ENCODE results near the gene UBE2J2. TPM values are rescaled to one million over a fixed set of nuclear protein-coding genes. Genes with fewer than 3 reads are reported as not detected.

UBE2J2 gene
- total and polyA plus RNA-seq, 7 experiments from 2014 or later, result 62.3 to 92.2 (median 84.1) TPM

DNA sequence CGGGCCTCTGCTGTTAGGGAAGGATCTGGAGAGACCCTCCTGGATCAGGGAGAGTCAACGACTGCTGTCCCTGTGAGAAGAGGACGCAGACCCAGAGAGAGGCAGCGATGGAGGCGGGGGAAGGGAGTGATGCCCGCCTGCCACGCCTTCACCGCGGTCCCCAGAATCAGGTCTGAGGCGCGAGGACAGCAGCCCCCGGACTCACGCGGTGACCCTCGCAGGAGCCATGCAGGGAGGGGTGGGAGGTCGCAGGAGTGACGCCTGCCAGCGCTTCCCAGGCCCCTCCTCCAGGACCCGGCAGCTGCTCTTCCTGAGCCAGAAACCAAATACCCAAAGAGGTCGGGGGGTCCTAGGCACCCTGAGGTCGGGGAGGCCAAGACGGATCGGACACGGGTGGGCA lies 53.5 kb downstream of the UBE2J2 start:
- H3K27ac ChIP-seq (ENCODE audit: low read depth, low read length), result no peak overlapping the region
- peaks cover 0 to 3% of the 10 kb centered on the region in 2 donors for H3K4me1 ChIP-seq (ENCODE audit: control insufficient read depth in 2 of 2, insufficient read depth in 2 of 2, low read length in 2 of 2)
- ATAC-seq, result no peak
- no peaks in the 10 kb centered on the region for H3K9me3 ChIP-seq (ENCODE audit: control insufficient read depth in 2 of 3, low read length in 3 of 3)
- H3K9me3 Mint-ChIP-seq, result no peaks in the 10 kb centered on the region
- intact Hi-C loops (cut with micrococcal nuclease), result no loop called here
- peaks cover 0 to 28% (median 13%) of the 10 kb centered on the region in 7 donors for H3K4me1 Mint-ChIP-seq
- no peak overlapping the region for H3K4me3 ChIP-seq (ENCODE audit: low read length)
- POLR2A ChIA-PET, result no interaction called here
- no peak overlapping the region for H3K4me3 Mint-ChIP-seq
- peaks cover 0 to 89% (median 3%) of the 10 kb centered on the region in 3 experiments for H3K36me3 ChIP-seq (ENCODE audit: control insufficient read depth in 2 of 3, insufficient read depth in 3 of 3, low read length in 3 of 3)
- CTCF ChIA-PET, result no interaction called here
- no peak for DNase-seq
- no peaks in the 10 kb centered on the region for H3K27me3 ChIP-seq (ENCODE audit: control insufficient read depth in 2 of 2, insufficient read depth in 2 of 2, low read length in 2 of 2)
- no peaks in the 10 kb centered on the region for H3K27me3 Mint-ChIP-seq
- no peak overlapping the region for H3K27ac Mint-ChIP-seq
- peaks cover 5 to 26% (median 8%) of the 10 kb centered on the region in 5 donors for H3K36me3 Mint-ChIP-seq

DNA sequence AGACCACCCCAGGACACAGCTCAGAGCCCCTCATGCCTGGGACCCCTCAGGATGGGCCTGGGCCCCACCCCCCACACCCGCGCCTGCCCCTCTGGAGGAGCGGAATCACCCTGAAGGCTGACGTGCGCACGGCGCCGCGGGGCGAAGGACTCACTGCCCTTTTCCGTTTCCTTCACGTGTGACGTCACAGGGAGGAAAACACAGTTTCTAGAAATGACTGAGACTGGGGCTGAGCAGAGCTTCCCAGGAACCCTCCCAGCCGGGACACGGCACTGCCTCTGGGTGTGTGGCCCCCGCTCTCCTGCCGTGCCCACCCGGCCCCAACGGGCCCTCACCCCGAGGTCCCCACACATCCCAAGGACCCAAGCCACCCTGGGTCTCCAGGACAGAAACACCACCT lies 54.3 kb downstream of the UBE2J2 start:
- Histone ChIP-seq H3K27me3 (ENCODE audit: control insufficient read depth in 2 of 2, insufficient read depth in 2 of 2, low read length in 2 of 2) (no peaks in the 10 kb centered on the region), H3K4me1 (ENCODE audit: control insufficient read depth in 2 of 2, insufficient read depth in 2 of 2, low read length in 2 of 2) (peaks cover under 1 to 11% of the 10 kb centered on the region in 2 donors), H3K4me3 (ENCODE audit: low read length) (no peak overlapping the region), H3K36me3 (ENCODE audit: control insufficient read depth in 2 of 3, insufficient read depth in 3 of 3, low read length in 3 of 3) (peaks cover 0 to 80% (median 3%) of the 10 kb centered on the region in 3 experiments), H3K9me3 (ENCODE audit: control insufficient read depth in 2 of 3, low read length in 3 of 3) (no peaks in the 10 kb centered on the region), H3K27ac (ENCODE audit: low read depth, low read length) (no peak overlapping the region)
- Mint-ChIP-seq H3K4me3 (no peak overlapping the region), H3K27me3 (no peaks in the 10 kb centered on the region), H3K9me3 (no peaks in the 10 kb centered on the region), H3K4me1 (peaks cover 0 to 37% (median 20%) of the 10 kb centered on the region in 7 donors), H3K27ac (peak overlapping the region in 1 of 9 donors; percentile 38), H3K36me3 (peaks cover 5 to 24% (median 8%) of the 10 kb centered on the region in 5 donors)
- ATAC-seq (no peak), DNase-seq (no peak)
- intact Hi-C loops (cut with micrococcal nuclease), result no loop called here
- CTCF ChIA-PET, result no interaction called here
- POLR2A ChIA-PET, result no interaction called here

DNA sequence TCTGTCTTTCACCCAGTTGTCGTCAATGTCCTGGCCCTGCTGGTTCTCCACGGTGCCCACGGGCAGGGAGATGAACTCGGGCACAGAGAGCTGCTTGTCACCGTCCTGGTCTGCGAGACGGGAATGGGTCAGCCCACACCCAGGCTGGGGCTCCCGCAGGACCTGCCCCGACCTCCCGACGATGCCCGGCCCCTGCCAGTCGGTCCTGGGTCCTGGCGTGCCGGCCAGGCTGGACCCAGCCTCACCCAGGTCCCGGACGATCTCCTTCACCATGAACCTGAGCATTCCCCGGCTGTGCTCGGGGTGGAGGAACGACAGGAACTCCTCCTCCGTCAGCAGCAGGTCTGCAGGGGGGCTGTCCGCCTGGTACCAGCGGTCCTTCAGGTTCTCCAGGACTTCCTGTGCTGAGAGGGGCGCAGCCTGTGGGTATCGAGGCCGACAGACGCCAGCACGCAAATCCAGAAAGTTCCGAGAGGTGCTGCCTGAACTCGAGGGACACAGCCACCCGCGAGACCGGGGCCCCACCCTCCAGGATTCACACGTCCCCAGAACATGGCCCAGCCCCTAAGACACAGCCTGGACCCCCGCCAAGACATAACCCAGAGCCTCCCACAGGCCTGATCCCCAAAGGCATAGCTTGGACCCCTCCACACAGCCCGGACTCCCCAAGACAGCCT lies 55.0 kb downstream of the UBE2J2 start:
- POLR2A ChIA-PET, result no interaction called here
- H3K4me3 Mint-ChIP-seq, result peak overlapping the region in 2 of 10 donors; percentile 17 to 59

GRCh38 chr1:1217621-1218523 lies 55.8 kb downstream of the UBE2J2 start:
- no peak for DNase-seq
- Mint-ChIP-seq H3K27ac (peak overlapping the region in 2 of 9 donors; percentile 25 to 46), H3K4me3 (peak overlapping the region in 1 of 10 donors; percentile 17), H3K27me3 (no peaks in the 10 kb centered on the region), H3K4me1 (peaks cover 0 to 36% (median 20%) of the 10 kb centered on the region in 7 donors), H3K9me3 (no peaks in the 10 kb centered on the region), H3K36me3 (peaks cover 2 to 21% (median 3%) of the 10 kb centered on the region in 5 donors)
- intact Hi-C loops (cut with micrococcal nuclease), result no loop called here
- Histone ChIP-seq H3K4me1 (ENCODE audit: control insufficient read depth in 2 of 2, insufficient read depth in 2 of 2, low read length in 2 of 2) (peaks cover 6 to 24% of the 10 kb centered on the region in 2 donors), H3K27ac (ENCODE audit: low read depth, low read length) (no peak overlapping the region), H3K36me3 (ENCODE audit: control insufficient read depth in 2 of 3, insufficient read depth in 3 of 3, low read length in 3 of 3) (peaks cover 0 to 67% (median 3%) of the 10 kb centered on the region in 3 experiments), H3K9me3 (ENCODE audit: control insufficient read depth in 2 of 3, low read length in 3 of 3) (no peaks in the 10 kb centered on the region), H3K4me3 (ENCODE audit: low read length) (no peak overlapping the region), H3K27me3 (ENCODE audit: control insufficient read depth in 2 of 2, insufficient read depth in 2 of 2, low read length in 2 of 2) (no peaks in the 10 kb centered on the region)
- no peak for ATAC-seq
- ChIA-PET POLR2A (interaction anchor here (1.0 kb wide), 1 partner anchor 14 kb away, joined by 3 read pairs; no protein-coding TSS in a partner anchor), CTCF (interaction anchor here (0.8 kb wide), 1 partner anchor 224 kb away, joined by 3 read pairs; no protein-coding TSS in a partner anchor)

More for the DNA sequence above, 55.0 kb downstream of the UBE2J2 start:
- Mint-ChIP-seq H3K4me1 (peaks cover 0 to 40% (median 21%) of the 10 kb centered on the region in 7 donors), H3K36me3 (peaks cover 5 to 24% (median 8%) of the 10 kb centered on the region in 5 donors), H3K9me3 (no peaks in the 10 kb centered on the region), H3K27me3 (no peaks in the 10 kb centered on the region), H3K27ac (peak overlapping the region in 1 of 9 donors; percentile 13)
- no peak for DNase-seq
- intact Hi-C loops (cut with micrococcal nuclease), result no loop called here
- Histone ChIP-seq H3K27ac (ENCODE audit: low read depth, low read length) (no peak overlapping the region), H3K4me1 (ENCODE audit: control insufficient read depth in 2 of 2, insufficient read depth in 2 of 2, low read length in 2 of 2) (peaks cover 6 to 17% of the 10 kb centered on the region in 2 donors), H3K27me3 (ENCODE audit: control insufficient read depth in 2 of 2, insufficient read depth in 2 of 2, low read length in 2 of 2) (no peaks in the 10 kb centered on the region), H3K4me3 (ENCODE audit: low read length) (no peak overlapping the region), H3K9me3 (ENCODE audit: control insufficient read depth in 2 of 3, low read length in 3 of 3) (no peaks in the 10 kb centered on the region), H3K36me3 (ENCODE audit: control insufficient read depth in 2 of 3, insufficient read depth in 3 of 3, low read length in 3 of 3) (peaks cover 0 to 74% (median 3%) of the 10 kb centered on the region in 3 experiments)
- ATAC-seq, result no peak
- CTCF ChIA-PET, result interaction anchor here (0.8 kb wide), 1 partner anchor 223 kb away, joined by 3 read pairs; no protein-coding TSS in a partner anchor

- ATAC-seq (peak; percentile 38), DNase-seq (no peak)
- H3K4me1 Mint-ChIP-seq, result peaks cover 0 to 33% (median 17%) of the 10 kb centered on the region in 7 donors
Measured at GRCh38 chr1:1216770-1217620, 56.7 kb downstream of the UBE2J2 start.

More at GRCh38 chr1:1216770-1217620, 56.7 kb downstream of the UBE2J2 start:
- intact Hi-C loops (cut with micrococcal nuclease), result no loop called here
- Histone ChIP-seq H3K36me3 (ENCODE audit: control insufficient read depth in 2 of 3, insufficient read depth in 3 of 3, low read length in 3 of 3) (peaks cover 0 to 58% (median 0%) of the 10 kb centered on the region in 3 experiments), H3K9me3 (ENCODE audit: control insufficient read depth in 2 of 3, low read length in 3 of 3) (no peaks in the 10 kb centered on the region), H3K27ac (ENCODE audit: low read depth, low read length) (no peak overlapping the region), H3K27me3 (ENCODE audit: control insufficient read depth in 2 of 2, insufficient read depth in 2 of 2, low read length in 2 of 2) (no peaks in the 10 kb centered on the region), H3K4me1 (ENCODE audit: control insufficient read depth in 2 of 2, insufficient read depth in 2 of 2, low read length in 2 of 2) (peaks cover 6 to 24% of the 10 kb centered on the region in 2 donors), H3K4me3 (ENCODE audit: low read length) (no peak overlapping the region)
- Mint-ChIP-seq H3K9me3 (no peaks in the 10 kb centered on the region), H3K27ac (peak overlapping the region in 6 of 9 donors; percentile 5 to 89 (median 61)), H3K4me3 (peak overlapping the region in 4 of 10 donors; percentile 13 to 55 (median 45)), H3K36me3 (peaks cover 0 to 18% (median 0%) of the 10 kb centered on the region in 5 donors), H3K27me3 (no peaks in the 10 kb centered on the region)
- POLR2A ChIA-PET, result interaction anchor here (1.0 kb wide), 1 partner anchor 13 kb away, joined by 3 read pairs; no protein-coding TSS in a partner anchor
- CTCF ChIA-PET, result no interaction called here

Measured in naive thymus-derived CD4-positive, alpha-beta T cell (primary cell).